Measurements from ENCODE around the gene CHID1.
A peak's percentile ranks its signal among the peaks of the same experiment; 100 is the strongest.

The CHID1 gene

DNA sequence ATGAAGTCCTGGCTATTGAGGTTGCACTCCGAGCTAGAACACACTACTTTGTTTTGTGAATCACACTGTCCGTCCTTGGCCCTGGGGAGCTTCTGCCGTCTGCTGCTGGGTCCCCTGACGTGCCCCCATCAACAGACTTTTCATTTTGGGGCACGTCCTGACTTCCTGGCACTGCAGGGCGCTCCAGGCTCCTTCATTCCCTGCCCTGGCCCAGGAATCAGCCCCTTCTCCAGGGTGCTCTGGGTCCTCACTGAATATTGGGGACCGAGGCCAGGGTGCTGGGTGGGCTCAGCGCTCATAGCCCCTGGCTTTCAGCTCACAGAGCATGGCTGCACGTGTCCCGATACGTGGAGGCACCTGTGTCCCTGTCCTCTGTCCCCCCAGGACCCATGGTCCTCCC is 45.7 kb downstream of the CHID1 start:
- no peak for DNase-seq (ENCODE audit: low spot score)

DNA sequence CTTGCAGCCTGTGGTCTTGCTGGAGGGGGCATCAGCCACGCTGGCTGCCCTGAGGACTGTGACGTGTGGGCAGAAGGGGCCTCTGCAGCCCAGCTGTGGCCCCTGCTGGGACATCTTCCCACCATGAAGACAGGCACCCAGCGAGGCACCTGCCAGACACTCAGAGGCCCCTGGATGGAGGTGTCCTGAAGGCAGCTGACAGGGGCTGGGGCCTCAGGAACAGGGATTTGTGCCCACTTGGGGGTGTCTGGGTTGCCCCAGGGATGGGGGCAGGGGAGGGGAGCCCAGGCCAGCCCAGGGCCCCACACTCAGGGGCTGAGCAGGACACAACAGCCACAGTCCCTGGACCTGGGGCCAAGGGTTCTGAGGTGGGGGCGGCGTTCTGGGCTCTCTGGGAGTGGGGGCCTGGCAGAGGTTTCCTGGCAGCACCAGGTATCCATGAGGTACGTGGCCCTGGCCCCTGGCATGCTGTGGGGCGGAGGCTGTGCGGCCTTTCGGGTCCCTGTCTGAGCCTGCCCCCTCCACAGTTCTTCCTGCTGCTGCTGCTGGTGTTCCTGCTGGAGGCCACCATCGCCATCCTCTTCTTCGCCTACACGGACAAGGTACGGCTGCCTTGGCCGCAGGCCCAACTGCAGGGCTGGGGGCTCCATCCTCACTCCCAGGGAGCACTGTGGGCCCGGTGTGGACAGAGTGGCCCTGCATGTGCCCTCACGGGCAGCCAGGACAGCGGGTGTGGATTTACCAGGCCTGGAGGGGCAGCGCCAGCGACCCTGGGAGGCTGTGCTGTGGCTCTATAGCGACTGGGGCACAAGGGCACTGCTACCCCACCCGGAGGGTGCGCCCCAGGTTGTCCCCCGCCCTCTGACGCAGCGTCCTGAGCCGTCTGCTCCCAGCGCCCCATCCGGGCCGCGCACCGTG is 46.4 kb downstream of the CHID1 start:
- DNase-seq (ENCODE audit: low spot score) = no peak

- DNase-seq (ENCODE audit: low spot score) = no peak
Observed at GRCh38 chr11:863023-863909, 47.3 kb downstream of the CHID1 start.

DNA sequence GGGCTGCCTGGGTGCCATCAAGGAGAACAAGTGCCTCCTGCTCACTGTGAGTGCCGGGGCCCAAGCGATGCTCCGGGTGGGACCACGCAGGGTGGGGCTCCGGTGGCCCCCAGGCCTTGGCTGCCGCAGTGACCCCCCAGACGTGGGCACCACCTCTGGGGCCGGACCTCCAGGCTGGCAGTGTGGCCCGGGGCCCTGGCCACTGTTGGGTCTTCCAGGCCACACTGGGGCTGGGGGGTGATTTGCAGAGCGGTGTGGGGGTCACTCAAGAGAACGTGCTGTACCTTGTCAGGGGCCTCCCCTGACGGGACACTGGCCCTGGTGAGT is 48.0 kb downstream of the CHID1 start:
- DNase-seq (ENCODE audit: low spot score) = no peak

DNA sequence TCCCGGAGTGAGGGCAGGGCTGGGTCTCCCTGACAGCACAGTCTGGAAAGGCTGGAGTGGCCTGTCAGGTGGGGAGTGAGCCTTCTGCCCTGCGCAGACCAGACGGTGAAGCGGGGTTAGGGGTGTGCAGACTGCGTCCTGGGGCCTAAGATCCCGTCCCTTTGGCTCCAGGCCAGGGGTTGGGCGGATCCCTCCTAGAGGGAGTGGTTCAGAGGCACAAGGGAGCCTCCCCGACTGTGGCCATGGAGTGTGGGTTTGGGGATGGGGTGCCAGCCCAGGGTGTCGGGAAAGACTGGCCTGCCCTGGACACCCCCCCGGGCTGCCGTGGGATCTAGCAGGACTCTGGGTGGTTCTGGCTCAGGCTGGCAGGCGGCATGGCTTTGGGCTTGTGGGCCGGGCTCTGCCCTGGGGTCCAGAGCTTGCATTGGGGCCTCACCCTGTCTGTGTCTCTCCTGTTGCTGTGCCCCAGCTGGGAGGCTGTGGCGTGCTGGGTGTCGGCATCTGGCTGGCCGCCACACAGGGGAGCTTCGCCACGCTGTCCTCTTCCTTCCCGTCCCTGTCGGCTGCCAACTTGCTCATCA is 48.4 kb downstream of the CHID1 start:
- DNase-seq (ENCODE audit: low spot score) = no peak

GRCh38 chr11:861105-861479 is 49.5 kb downstream of the CHID1 start:
- no peak for DNase-seq (ENCODE audit: low spot score)

GRCh38 chr11:860234-861104 is 50.1 kb downstream of the CHID1 start:
- DNase-seq (ENCODE audit: low spot score) = no peak

DNA sequence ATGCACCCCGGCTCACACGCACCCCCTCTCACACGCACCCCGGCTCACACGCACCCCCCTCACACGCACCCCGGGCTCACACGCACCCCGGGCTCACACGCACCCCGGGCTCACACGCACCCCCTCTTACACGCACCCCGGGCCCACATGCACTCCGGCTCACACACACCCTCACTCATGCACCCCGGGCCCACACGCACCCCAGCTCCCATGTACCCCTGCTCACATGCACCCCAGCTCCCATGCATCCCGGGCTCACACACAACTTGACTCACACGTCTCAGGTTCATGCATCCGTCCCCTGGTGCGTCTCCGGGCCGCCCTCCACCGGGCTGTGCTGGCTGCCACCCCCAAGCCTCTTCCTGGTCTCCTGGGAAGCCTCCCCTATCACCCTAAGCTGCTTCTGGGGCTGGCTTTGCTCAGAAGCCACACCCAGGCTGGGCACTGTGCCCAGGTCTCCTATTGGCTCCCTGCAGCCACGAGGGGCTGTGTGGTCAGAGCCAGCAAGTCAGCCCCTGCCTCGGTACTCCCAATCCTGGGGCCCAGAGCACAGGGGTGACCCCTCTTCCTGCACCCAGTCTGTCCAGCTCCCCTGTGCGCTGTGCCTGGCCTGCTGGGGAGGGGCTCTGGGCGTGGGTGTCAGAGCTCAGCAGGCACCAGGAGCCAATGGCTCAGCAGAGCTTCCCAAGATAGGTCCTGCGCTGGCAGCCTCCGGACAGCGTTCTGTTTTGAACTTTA is 51.0 kb downstream of the CHID1 start:
- DNase-seq (ENCODE audit: low spot score) = peak; percentile 45

DNA sequence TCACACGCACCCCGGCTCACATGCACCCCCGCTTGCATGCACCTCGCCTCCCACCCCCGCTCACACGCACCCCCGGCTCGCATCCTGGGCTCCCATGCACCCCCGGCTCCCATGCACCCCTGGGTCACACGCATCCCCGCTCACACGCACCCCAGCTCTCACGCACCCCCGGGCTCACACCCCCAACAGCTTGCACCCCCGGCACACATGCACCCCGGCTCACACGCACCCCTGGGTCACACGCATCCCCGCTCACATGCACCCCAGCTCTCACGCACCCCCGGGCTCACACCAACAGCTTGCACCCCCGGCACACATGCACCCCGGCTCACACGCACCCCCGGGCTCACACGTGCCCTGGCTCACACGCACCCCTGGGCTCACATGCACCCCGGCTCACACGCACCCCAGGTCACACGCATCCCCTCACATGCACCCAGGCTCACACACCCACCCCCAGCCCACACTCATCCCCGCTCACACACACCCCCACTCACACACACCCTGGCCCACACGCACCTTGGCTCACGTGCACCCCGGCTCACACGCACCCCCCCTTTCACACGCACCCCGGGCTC is 51.8 kb downstream of the CHID1 start:
- DNase-seq (ENCODE audit: low spot score) = no peak

GRCh38 chr11:858053-858761 is 52.4 kb downstream of the CHID1 start:
- no peak for DNase-seq (ENCODE audit: low spot score)

DNA sequence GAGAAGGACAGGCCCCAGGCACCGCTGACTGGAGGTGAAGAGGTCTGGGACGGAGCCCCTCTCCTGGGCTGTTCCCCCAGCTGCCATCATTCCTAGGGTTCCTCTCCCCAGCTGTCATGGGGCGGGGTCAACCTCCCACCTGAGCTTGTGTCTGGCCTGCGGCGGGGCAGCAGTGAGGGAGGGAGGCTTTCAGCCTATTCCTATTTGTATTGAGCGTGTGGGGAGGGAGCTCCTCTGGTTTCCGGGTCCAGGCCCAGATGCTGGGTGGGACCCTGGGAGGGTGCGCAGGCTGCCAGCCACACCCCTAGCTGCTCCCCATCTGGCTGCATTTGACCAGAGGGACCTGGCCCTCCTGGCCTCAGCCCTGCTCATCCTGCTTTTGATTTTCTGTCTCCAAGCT is 54.2 kb downstream of the CHID1 start:
- DNase-seq (ENCODE audit: low spot score) = no peak

DNA sequence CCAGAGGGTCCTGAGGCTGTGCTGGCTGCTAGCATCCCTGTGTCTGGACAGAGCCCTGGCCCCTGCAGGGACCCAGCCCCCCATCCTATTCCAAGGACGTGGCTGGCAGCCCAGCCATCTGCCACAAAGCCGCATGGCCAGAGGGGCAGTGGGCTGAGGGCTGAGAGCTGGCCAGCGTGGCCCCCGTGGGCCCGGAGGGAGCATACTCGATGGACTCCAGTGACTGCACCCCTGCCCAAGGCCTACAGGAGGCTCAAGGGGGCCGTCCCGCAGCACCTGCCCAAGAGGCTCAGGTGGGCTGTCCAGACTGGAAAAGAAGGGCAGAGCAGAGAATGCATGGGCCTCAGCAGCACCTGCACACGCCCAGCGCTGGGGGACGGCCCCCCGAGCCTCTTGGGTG is 54.8 kb downstream of the CHID1 start:
- no peak for DNase-seq (ENCODE audit: low spot score)

DNA sequence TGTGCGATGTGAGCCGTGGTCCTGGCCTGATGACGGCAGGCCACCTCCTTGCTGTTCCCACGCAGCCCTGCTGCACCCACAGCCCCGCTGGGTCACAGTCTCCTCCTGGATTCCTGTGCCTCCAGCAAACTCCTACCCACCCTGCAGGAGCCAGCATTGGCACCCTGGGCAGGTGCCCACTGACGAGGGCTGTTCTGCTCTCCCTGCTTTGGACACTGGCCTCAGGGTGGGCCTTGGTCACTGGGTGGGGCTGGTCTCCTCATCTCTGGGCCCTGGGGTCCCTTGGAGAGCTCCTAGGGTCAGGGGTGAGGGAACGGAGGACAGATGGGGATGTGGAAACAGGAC is 55.3 kb downstream of the CHID1 start:
- DNase-seq (ENCODE audit: low spot score) = no peak

DNA sequence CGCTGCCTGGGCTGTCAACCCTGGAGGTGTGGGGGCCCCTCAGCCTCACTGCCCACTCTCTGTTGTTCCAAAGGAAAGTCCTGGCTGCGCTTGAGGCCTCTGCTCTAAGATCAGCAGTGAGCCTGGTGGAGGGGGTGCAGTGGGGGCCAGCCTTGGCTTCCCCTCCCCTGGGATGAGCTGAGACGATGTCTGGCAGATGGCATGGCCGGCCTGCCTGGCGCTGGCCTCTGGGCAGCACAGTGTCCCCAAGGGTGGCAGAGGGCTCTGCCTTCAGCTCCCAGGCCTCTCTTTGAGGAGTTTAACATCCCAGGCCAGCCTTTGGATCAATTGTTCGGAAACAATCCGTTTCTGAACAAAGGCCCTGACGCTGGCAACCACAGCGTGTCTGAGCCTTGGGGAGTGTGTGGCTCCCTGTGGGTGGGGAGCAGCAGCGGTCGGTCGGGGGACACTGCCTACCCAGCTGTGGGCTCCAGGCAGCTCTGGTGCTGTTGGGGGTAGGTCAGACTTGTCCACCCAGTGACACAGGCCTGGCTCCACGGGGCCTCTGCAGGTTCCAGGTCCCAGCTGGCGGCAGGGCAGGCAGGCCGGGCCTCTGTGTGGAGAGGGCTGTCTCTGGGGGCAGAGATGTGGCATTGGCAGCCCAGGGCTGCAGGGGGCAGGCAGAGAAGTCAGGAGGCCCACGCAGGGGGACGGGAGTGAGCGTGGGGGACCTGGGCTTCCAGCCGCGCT is 55.8 kb downstream of the CHID1 start:
- no peak for DNase-seq (ENCODE audit: low spot score)

DNA sequence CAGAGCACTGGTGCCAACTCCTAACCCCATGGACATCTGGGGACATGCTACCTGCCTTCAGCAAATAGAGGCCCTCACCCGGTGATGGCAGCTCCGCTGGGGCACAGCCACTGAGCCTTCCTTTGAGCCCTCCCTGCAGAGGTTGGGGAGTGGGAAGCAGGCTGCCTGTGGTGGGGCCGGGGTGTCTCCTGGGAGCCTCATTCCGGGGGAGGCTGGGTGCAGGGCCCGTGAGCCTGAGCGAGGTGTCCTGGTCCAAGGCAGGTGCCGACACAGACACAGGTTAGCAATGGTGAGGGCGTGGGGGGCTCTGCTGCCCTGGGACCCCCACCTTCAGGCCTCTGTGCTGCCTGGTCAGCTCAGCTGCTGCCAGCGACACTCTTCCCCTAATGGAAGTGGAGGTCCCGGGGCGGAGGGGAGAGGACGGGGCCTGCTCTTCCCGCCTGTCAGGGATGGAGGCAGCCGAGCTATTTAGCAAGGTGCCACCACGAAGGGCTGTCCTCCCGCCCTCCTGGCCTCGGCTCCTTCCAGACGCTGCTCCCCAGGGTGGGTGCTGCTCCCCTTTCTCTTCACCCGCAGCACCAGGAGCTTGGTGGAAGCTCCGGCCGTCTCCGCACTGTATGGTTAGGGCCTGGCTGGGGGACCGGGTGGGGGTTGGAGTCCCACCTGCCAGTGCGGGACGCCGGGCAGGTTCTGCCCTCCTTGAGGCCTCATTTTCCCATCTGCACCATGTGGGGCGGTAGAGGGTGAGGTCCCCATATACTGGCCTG is 56.7 kb downstream of the CHID1 start:
- no peak for DNase-seq (ENCODE audit: low spot score)

GRCh38 chr11:852762-853161 is 57.8 kb downstream of the CHID1 start:
- no peak for DNase-seq (ENCODE audit: low spot score)

DNA sequence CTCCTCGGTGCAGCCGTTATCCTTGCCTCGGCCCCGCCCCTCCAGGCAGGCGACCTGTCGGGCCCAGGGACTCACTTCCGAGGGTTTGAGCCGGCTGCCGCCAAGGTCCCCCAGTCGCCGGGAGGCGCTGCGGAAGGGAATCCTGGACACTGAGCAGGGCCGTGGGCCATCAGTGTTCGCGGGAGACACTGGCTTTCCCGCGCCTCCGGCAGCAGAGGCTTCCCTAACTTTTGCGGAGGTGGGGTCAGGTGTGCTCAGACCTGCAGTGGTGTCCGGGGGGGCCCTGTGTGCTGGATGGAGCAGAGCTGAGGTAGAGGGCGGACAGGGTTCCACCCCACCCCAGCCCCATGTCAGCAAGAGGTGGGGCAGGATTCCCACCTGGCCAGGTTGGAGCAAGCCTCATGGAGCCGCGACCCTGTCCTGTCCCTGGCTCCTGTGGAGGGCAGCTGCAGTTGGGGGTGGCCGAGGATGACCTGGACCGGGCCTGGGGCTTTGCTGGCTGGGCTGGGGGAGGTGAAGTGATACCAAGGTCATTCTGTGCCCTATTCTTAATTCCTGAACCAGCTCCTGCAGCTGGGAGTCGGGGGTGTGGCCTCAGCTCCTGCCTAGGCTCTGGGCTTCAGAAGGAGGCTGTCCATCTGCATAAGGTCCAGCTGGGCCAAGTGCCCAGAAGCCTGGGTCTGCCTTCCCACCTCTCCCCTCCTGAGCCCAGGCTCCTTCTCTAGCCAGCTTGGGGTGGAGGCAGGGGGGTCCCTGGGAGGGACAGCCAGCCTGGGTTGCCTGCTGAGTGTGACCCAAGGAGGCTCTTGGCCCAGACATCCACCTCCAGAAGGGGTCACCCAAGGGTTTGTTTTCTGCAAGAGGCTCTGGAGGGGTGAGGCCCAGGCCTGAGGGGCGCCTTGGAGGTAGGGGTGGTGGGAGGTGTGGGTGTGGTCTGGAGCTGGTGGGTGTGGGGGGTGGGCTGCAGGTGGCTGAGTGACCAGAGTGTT is 59.5 kb downstream of the CHID1 start:
- DNase-seq (ENCODE audit: low spot score) = no peak
